MM.1S (cell line): ENCODE data around the gene SCUBE3.

Experiments used
- EZH2 ChIP-seq: fragments of 300-600 bp; sonication (generic); optimal IDR thresholded peaks from 2 replicates; pipeline ENCODE3; 2017; ENCODE audit warnings: low read depth, mild to moderate bottlenecking, antibody characterized with exemption, low read length, mixed read lengths
- TF ChIP-seq, protein P1 (sequence below): fragments of 300-600 bp; sonication (generic); IDR thresholded peaks from 2 replicates; pipeline ENCODE4 v1.5.1; 2016; ENCODE audit warnings: antibody characterized with exemption, low read length, mixed read lengths

DNA sequence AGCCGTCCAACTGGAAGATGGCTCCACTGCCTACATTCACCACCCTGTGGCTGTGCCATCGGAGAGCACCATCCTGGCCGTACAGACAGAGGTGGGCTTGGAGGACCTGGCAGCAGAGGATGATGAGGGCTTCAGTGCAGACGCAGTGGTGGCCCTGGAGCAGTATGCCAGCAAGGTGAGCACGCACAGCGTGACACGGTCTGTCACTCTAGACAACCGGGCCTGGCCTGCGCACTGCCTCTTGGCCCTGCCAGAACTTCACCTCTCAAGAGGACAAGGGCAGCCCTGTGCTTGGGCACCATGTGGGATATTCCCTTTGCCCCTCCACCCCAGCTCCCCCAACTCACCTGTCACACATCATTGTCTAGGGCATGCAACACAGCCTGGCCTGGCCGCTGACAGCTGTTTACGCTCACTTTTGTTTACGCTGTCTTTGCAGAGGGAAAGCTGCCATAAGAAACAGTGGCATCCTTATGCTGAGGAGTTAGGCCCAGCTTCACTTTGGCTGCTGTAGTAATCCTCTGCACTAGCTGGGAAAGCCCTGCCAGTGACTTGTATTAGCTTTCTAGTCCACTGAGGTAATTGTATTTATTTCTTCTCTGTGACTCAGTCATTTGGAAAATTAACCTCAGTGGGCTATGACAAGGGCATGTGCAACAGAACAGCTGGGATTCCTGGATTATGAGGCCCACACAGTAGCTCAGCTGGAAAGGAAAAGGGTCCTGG lies 74.1 kb downstream of the SCUBE3 start:
- TF ChIP-seq, protein P1, sequence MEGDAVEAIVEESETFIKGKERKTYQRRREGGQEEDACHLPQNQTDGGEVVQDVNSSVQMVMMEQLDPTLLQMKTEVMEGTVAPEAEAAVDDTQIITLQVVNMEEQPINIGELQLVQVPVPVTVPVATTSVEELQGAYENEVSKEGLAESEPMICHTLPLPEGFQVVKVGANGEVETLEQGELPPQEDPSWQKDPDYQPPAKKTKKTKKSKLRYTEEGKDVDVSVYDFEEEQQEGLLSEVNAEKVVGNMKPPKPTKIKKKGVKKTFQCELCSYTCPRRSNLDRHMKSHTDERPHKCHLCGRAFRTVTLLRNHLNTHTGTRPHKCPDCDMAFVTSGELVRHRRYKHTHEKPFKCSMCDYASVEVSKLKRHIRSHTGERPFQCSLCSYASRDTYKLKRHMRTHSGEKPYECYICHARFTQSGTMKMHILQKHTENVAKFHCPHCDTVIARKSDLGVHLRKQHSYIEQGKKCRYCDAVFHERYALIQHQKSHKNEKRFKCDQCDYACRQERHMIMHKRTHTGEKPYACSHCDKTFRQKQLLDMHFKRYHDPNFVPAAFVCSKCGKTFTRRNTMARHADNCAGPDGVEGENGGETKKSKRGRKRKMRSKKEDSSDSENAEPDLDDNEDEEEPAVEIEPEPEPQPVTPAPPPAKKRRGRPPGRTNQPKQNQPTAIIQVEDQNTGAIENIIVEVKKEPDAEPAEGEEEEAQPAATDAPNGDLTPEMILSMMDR = no peak
- no peak for TF ChIP-seq EZH2
